ENCODE data around the gene ZBED4.

The ZBED4 gene

DNA sequence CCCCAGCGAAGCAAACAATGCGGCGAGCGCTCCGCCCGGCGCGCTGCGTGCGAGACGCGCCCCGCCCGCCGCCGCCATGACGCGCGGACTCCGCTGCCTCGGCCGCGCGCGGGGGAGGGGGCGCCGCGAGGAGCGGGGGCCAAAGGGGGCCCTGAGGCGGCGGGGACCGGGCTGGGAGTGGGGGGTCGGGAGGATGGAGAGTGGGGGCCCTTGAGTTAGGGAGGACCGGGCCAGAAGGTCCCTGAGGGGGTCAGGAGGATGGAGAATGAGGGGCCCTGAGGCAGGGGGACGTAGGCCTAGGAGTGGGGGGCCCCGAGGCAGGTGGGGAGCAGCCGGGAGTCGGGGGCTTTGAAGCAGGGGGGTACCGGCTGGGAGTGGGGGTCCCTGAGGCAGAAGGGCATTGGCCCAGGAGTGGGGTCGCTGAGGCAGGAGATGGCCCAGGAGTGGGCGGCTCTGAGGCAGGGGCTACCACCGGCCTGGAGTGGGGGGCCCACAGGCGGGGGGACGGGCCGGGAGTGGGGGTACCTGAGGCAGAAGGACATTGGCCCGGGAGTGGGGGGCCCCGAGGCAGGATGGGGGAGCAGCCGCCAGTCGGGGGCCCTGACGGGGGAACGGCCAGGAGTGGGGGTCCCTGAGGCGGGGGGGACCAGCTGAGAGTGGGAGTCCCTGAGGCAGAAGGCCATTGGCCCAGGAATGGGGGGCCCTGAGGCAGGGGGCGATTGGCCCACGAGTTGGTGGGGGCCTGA is 25.6 kb upstream of the ZBED4 start, which contains the start of gene BRD1:
Gene BRD1 (minus strand): TSS at position 21 of the 746 bp plus-strand sequence. CDS start 3,556 bp downstream, outside the sequence.
- peak within 1 kb of the TSS; percentile 90 for H3K9ac ChIP-seq (ENCODE audit: low read depth, low read length, poor library complexity)
- no peak within 1 kb of the TSS for H3K27ac ChIP-seq (replicated peaks; ENCODE audit: low read length)
- peak within 1 kb of the TSS; percentile 97 for H2BK15ac ChIP-seq (ENCODE audit: low read length)
- H3K27me3 ChIP-seq (ENCODE audit: control insufficient read depth in 3 of 3, insufficient read depth in 3 of 3, low read depth in 1 of 3, low read length in 3 of 3) = no peaks in the 10 kb centered on the region
- no peak within 1 kb of the TSS for H3K4ac ChIP-seq (ENCODE audit: low read length)
- WGBS, 2 donors (ENCODE audit: extremely low coverage in 2 of 2, insufficient read length in 2 of 2, insufficient replicate concordance in 1 of 2) = no CpG with 5 or more reads among the region's 54 CpGs
- peaks cover 9 to 11% of the 10 kb centered on the region in 2 donors for H3K4me1 ChIP-seq (ENCODE audit: control insufficient read depth in 2 of 2, insufficient read depth in 1 of 2, low read depth in 1 of 2, low read length in 2 of 2)
- peak within 1 kb of the TSS; percentile 23 for H3K14ac ChIP-seq (ENCODE audit: low read length)
- peak within 1 kb of the TSS; percentile 34 for H3K23ac ChIP-seq (ENCODE audit: low read depth, low read length, poor library complexity)
- peaks cover 19% of the 10 kb centered on the region for H3K79me1 ChIP-seq (ENCODE audit: low read depth, low read length)
- peak; percentile 37 for DNase-seq (ENCODE audit: low spot score)
- peak within 1 kb of the TSS; percentile 99 for H2AFZ ChIP-seq (ENCODE audit: low read length)
- H2BK120ac ChIP-seq (ENCODE audit: low read depth, low read length) = peak within 1 kb of the TSS; percentile 57
- H2BK5ac ChIP-seq (ENCODE audit: low read length) = no peak within 1 kb of the TSS
- peak within 1 kb of the TSS; percentile 96 for H4K8ac ChIP-seq (ENCODE audit: low read depth, low read length)
- peak within 1 kb of the TSS; percentile 92 for H3K18ac ChIP-seq (ENCODE audit: low read length)
- peaks cover 23 to 29% of the 10 kb centered on the region in 2 donors for H3K36me3 ChIP-seq (replicated peaks in 1 of 2; ENCODE audit: control insufficient read depth in 2 of 2, insufficient read depth in 2 of 2, low read length in 2 of 2)
- H3K4me3 ChIP-seq (ENCODE audit: low read length in 2 of 2) = peak within 1 kb of the TSS; percentile 63 to 92
- peak within 1 kb of the TSS; percentile 82 for H3K4me2 ChIP-seq (ENCODE audit: insufficient read depth, low read length, poor library complexity, severe bottlenecking)
- H3K9me3 ChIP-seq (replicated peaks in 1 of 2; ENCODE audit: control insufficient read depth in 2 of 2, insufficient read depth in 1 of 2, low read depth in 1 of 2, low read length in 2 of 2) = peaks cover 2 to 24% of the 10 kb centered on the region in 2 donors
- peak within 1 kb of the TSS; percentile 57 for H4K91ac ChIP-seq (ENCODE audit: low read depth, low read length, poor library complexity)
- no peak within 1 kb of the TSS for H2BK12ac ChIP-seq (ENCODE audit: low read length)
- H2AK5ac ChIP-seq (ENCODE audit: low read depth, low read length) = peak within 1 kb of the TSS; percentile 98

- H2AFZ ChIP-seq (ENCODE audit: low read length) = no peak overlapping the region
- H3K18ac ChIP-seq (ENCODE audit: low read length) = peak overlapping the region; percentile 83
Measured at GRCh38 chr22:49828599-49828965, 25.1 kb upstream of the ZBED4 start.

GRCh38 chr22:49829044-49829853 is 24.4 kb upstream of the ZBED4 start:
- peaks cover 14% of the 10 kb centered on the region for H3K79me1 ChIP-seq (ENCODE audit: low read depth, low read length)
- no peak overlapping the region for H2BK15ac ChIP-seq (ENCODE audit: low read length)
- no peak for DNase-seq (ENCODE audit: low spot score)
- H3K9ac ChIP-seq (ENCODE audit: low read depth, low read length, poor library complexity) = no peak overlapping the region
- H2AK5ac ChIP-seq (ENCODE audit: low read depth, low read length) = peak overlapping the region; percentile 93
- no peak overlapping the region for H2BK12ac ChIP-seq (ENCODE audit: low read length)
- H3K4ac ChIP-seq (ENCODE audit: low read length) = no peak overlapping the region
- H4K91ac ChIP-seq (ENCODE audit: low read depth, low read length, poor library complexity) = no peak overlapping the region
- no peak overlapping the region for H2BK5ac ChIP-seq (ENCODE audit: low read length)
- no peak overlapping the region for H4K8ac ChIP-seq (ENCODE audit: low read depth, low read length)
- H2AFZ ChIP-seq (ENCODE audit: low read length) = no peak overlapping the region
- H3K27ac ChIP-seq (replicated peaks; ENCODE audit: low read length) = no peak overlapping the region
- no peak overlapping the region for H3K23ac ChIP-seq (ENCODE audit: low read depth, low read length, poor library complexity)
- H3K4me1 ChIP-seq (ENCODE audit: control insufficient read depth in 2 of 2, insufficient read depth in 1 of 2, low read depth in 1 of 2, low read length in 2 of 2) = peaks cover 9 to 11% of the 10 kb centered on the region in 2 donors
- H3K27me3 ChIP-seq (ENCODE audit: control insufficient read depth in 3 of 3, insufficient read depth in 3 of 3, low read depth in 1 of 3, low read length in 3 of 3) = peaks cover 0 to 4% (median 0%) of the 10 kb centered on the region in 3 experiments
- WGBS, 2 donors (ENCODE audit: extremely low coverage in 2 of 2, insufficient read length in 2 of 2, insufficient replicate concordance in 1 of 2) = no CpG with 5 or more reads among the region's 17 CpGs
- no peak overlapping the region for H2BK120ac ChIP-seq (ENCODE audit: low read depth, low read length)
- no peak overlapping the region for H3K14ac ChIP-seq (ENCODE audit: low read length)
- H3K4me2 ChIP-seq (ENCODE audit: insufficient read depth, low read length, poor library complexity, severe bottlenecking) = no peak overlapping the region
- H3K9me3 ChIP-seq (replicated peaks in 1 of 2; ENCODE audit: control insufficient read depth in 2 of 2, insufficient read depth in 1 of 2, low read depth in 1 of 2, low read length in 2 of 2) = peaks cover 1 to 21% of the 10 kb centered on the region in 2 donors
- peaks cover 10 to 17% of the 10 kb centered on the region in 2 donors for H3K36me3 ChIP-seq (replicated peaks in 1 of 2; ENCODE audit: control insufficient read depth in 2 of 2, insufficient read depth in 2 of 2, low read length in 2 of 2)
- no peak overlapping the region for H3K4me3 ChIP-seq (ENCODE audit: low read length in 2 of 2)
- no peak overlapping the region for H3K18ac ChIP-seq (ENCODE audit: low read length)

More at GRCh38 chr22:49828599-49828965, 25.1 kb upstream of the ZBED4 start:
- Histone ChIP-seq H3K14ac (ENCODE audit: low read length) (no peak overlapping the region), H3K36me3 (replicated peaks in 1 of 2; ENCODE audit: control insufficient read depth in 2 of 2, insufficient read depth in 2 of 2, low read length in 2 of 2) (peaks cover 17 to 23% of the 10 kb centered on the region in 2 donors), H3K9me3 (replicated peaks in 1 of 2; ENCODE audit: control insufficient read depth in 2 of 2, insufficient read depth in 1 of 2, low read depth in 1 of 2, low read length in 2 of 2) (peaks cover under 1 to 24% of the 10 kb centered on the region in 2 donors), H2AK5ac (ENCODE audit: low read depth, low read length) (peak overlapping the region; percentile 93), H3K27ac (replicated peaks; ENCODE audit: low read length) (no peak overlapping the region), H3K4ac (ENCODE audit: low read length) (no peak overlapping the region), H2BK120ac (ENCODE audit: low read depth, low read length) (no peak overlapping the region), H3K27me3 (ENCODE audit: control insufficient read depth in 3 of 3, insufficient read depth in 3 of 3, low read depth in 1 of 3, low read length in 3 of 3) (peaks cover 0 to 4% (median 0%) of the 10 kb centered on the region in 3 experiments), H3K4me1 (ENCODE audit: control insufficient read depth in 2 of 2, insufficient read depth in 1 of 2, low read depth in 1 of 2, low read length in 2 of 2) (peaks cover 9 to 11% of the 10 kb centered on the region in 2 donors), H3K79me1 (ENCODE audit: low read depth, low read length) (peaks cover 16% of the 10 kb centered on the region), H2BK15ac (ENCODE audit: low read length) (peak overlapping the region; percentile 97), H2BK5ac (ENCODE audit: low read length) (no peak overlapping the region), H3K23ac (ENCODE audit: low read depth, low read length, poor library complexity) (no peak overlapping the region), H3K4me2 (ENCODE audit: insufficient read depth, low read length, poor library complexity, severe bottlenecking) (no peak overlapping the region), H3K4me3 (ENCODE audit: low read length in 2 of 2) (no peak overlapping the region), H2BK12ac (ENCODE audit: low read length) (no peak overlapping the region), H4K91ac (ENCODE audit: low read depth, low read length, poor library complexity) (no peak overlapping the region), H4K8ac (ENCODE audit: low read depth, low read length) (peak overlapping the region; percentile 96), H3K9ac (ENCODE audit: low read depth, low read length, poor library complexity) (no peak overlapping the region)
- DNase-seq (ENCODE audit: low spot score) = no peak
- no CpG with 5 or more reads among the region's 14 CpGs for WGBS, 2 donors (ENCODE audit: extremely low coverage in 2 of 2, insufficient read length in 2 of 2, insufficient replicate concordance in 1 of 2)

Measured in neuronal stem cell (in vitro differentiated cells).